Ovary (tissue), 3 donors: Measurements from ENCODE around the gene AP2B1.

ENCODE experiments used
- EP300 ChIP-seq: sonication (generic); formaldehyde crosslinking; IDR thresholded peaks from one replicate; pipeline ENCODE4 v1.6.1; 2017; ENCODE audit warnings: antibody characterized with exemption
- POLR2A ChIP-seq: fragments of 450-650 bp; IDR thresholded peaks from one replicate; pipeline ENCODE4 v1.6.1; 2017; ENCODE audit warnings: antibody characterized with exemption, mild to moderate bottlenecking, moderate library complexity
- TF ChIP-seq, protein P1 (sequence below), 3 donors: fragments of 450-650 bp in 2 of 3; fragments of 200-600 bp in 1 of 3; IDR thresholded peaks; one replicate each; pipeline versions ENCODE4 v1.5.1 to v1.8.0; 2016 to 2022; ENCODE audit warnings: antibody characterized with exemption in 3 of 3, mild to moderate bottlenecking in 1 of 3
- donor health status: DM: no; HTN: no; CAD: no.

DNA sequence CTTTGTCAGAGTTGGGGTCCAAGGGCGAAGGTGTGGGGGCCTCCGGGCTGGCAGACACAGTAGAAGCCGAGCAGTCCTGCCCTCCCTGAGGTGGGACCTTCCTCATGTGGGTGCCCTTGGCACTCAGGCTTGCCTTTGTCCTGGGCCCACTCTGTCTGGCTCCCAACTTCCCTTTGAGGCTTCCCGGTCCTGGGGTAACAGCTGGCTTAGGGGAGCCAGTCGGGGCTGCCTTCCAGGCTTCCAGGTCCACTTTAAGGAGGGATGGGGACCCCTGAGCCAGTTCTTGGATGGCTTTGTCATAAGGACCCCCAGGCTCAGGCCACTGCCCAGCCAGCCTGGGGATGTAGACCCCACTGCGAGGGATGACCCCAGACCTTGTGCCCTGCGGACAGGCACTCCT lies 158.1 kb downstream of the AP2B1 start:
- TF ChIP-seq POLR2A: no peak
- TF ChIP-seq, protein P1, sequence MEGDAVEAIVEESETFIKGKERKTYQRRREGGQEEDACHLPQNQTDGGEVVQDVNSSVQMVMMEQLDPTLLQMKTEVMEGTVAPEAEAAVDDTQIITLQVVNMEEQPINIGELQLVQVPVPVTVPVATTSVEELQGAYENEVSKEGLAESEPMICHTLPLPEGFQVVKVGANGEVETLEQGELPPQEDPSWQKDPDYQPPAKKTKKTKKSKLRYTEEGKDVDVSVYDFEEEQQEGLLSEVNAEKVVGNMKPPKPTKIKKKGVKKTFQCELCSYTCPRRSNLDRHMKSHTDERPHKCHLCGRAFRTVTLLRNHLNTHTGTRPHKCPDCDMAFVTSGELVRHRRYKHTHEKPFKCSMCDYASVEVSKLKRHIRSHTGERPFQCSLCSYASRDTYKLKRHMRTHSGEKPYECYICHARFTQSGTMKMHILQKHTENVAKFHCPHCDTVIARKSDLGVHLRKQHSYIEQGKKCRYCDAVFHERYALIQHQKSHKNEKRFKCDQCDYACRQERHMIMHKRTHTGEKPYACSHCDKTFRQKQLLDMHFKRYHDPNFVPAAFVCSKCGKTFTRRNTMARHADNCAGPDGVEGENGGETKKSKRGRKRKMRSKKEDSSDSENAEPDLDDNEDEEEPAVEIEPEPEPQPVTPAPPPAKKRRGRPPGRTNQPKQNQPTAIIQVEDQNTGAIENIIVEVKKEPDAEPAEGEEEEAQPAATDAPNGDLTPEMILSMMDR (IDR thresholded peaks at IDR 0.05): no peak
- TF ChIP-seq EP300: no peak
